DMS 273 (cell line): ENCODE data around the gene CD2AP.

Experiments
- DNase-seq: peaks from one replicate; lab custom pipeline; 2025; ENCODE audit not compliant: unreplicated experiment; lab: John Stamatoyannopoulos, UW

CD2AP gene

GRCh38 chr6:47671777-47672176, 194.2 kb downstream of the CD2AP start:
- no peak for DNase-seq

DNA sequence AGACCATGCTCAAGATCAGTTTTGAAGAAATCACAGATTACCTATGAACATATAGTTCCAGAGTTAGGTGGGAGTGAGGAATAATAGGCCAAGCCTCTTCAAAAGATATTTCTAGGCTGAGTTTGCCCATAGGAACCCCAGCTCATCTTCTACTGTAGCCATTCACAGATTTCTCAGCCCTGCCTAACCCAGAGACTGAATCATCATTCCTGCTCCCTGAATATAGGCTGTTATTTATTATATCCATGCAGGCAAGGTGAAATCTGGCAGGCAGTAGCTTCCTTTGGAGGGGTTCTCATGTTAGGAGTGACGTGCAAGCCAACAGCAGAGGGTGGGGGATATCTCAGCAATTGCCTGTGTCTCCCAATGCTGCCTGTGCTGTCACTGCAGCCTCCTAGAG, 195.2 kb downstream of the CD2AP start:
- DNase-seq = no peak

DNA sequence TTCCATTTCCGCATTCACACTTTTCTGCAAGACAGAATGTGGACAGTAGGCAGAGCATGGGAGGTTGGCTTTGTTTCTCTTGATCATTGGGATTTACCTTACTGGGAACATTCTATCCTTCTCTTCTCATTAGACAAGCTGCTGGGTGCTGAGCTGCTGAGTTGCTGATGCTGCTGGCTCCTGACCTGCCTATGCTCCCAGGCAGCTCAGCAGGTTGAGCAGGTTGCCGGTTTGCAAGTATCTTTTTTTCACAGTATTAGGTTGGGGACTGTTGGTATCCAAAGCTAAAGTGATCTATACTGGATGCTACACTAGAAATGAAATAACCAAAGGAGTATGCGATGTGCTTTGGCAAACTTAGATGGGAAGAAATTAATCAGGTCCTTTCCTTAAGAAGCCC, 197.1 kb downstream of the CD2AP start:
- no peak for DNase-seq
